Adipocyte (in vitro differentiated cells): ENCODE results near the gene SPATA17.
A peak's percentile ranks its signal among the peaks of the same experiment; 100 is the strongest.

Source experiments
- DNase-seq: peaks from one replicate; pipeline ENCODE4 v3.0.0-alpha.2; 2015; ENCODE audit warnings: low read depth
- H3K27me3 ChIP-seq: replicated peaks from 2 replicates; pipeline ENCODE4 v1.7.0; 2013; ENCODE audit warnings: mild to moderate bottlenecking, low read length, moderate library complexity; ENCODE audit not compliant: control insufficient read depth, insufficient read depth
- H3K36me3 ChIP-seq: 2 replicates; pipeline ENCODE4 v1.7.0; 2013; ENCODE audit warnings: low read length, mild to moderate bottlenecking, moderate library complexity; ENCODE audit not compliant: control insufficient read depth, insufficient read depth, severe bottlenecking
- H3K4me1 ChIP-seq: 2 replicates; pipeline ENCODE4 v1.7.0; 2013; ENCODE audit warnings: mild to moderate bottlenecking, low read length, moderate library complexity; ENCODE audit not compliant: control insufficient read depth, insufficient read depth
- H3K4me3 ChIP-seq: 2 replicates; pipeline ENCODE4 v1.7.0; 2013; ENCODE audit warnings: mild to moderate bottlenecking, low read length, moderate library complexity
- H3K9ac ChIP-seq: 2 replicates; pipeline ENCODE4 v1.7.0; 2013; ENCODE audit warnings: mild to moderate bottlenecking, low read length, moderate library complexity
- H3K9me3 ChIP-seq: 2 replicates; pipeline ENCODE4 v1.7.0; 2013; ENCODE audit warnings: mild to moderate bottlenecking, low read length, moderate library complexity; ENCODE audit not compliant: control insufficient read depth

The SPATA17 gene

GRCh38 chr1:217889401-217889800 lies 258.3 kb downstream of the SPATA17 start:
- no peak overlapping the region for H3K4me3 ChIP-seq
- peak; percentile 2 for DNase-seq
- no peaks in the 10 kb centered on the region for H3K36me3 ChIP-seq
- no peaks in the 10 kb centered on the region for H3K4me1 ChIP-seq
- no peak overlapping the region for H3K9ac ChIP-seq
- H3K9me3 ChIP-seq, result no peaks in the 10 kb centered on the region
- no peaks in the 10 kb centered on the region for H3K27me3 ChIP-seq

GRCh38 chr1:217891966-217892365 lies 260.8 kb downstream of the SPATA17 start:
- H3K36me3 ChIP-seq, result no peaks in the 10 kb centered on the region
- H3K4me1 ChIP-seq, result no peaks in the 10 kb centered on the region
- no peak overlapping the region for H3K9ac ChIP-seq
- no peak overlapping the region for H3K4me3 ChIP-seq
- H3K27me3 ChIP-seq, result no peaks in the 10 kb centered on the region
- H3K9me3 ChIP-seq, result no peaks in the 10 kb centered on the region
- no peak for DNase-seq

- H3K9me3 ChIP-seq, result no peaks in the 10 kb centered on the region
- H3K4me1 ChIP-seq, result no peaks in the 10 kb centered on the region
- no peak overlapping the region for H3K4me3 ChIP-seq
- H3K36me3 ChIP-seq, result no peaks in the 10 kb centered on the region
- DNase-seq, result no peak
- no peak overlapping the region for H3K9ac ChIP-seq
- H3K27me3 ChIP-seq, result no peaks in the 10 kb centered on the region
Observed at GRCh38 chr1:217892750-217893149, 261.6 kb downstream of the SPATA17 start.

GRCh38 chr1:217895841-217896240 lies 264.7 kb downstream of the SPATA17 start:
- H3K4me3 ChIP-seq, result no peak overlapping the region
- H3K4me1 ChIP-seq, result no peaks in the 10 kb centered on the region
- H3K9me3 ChIP-seq, result no peaks in the 10 kb centered on the region
- no peaks in the 10 kb centered on the region for H3K27me3 ChIP-seq
- no peak overlapping the region for H3K9ac ChIP-seq
- no peak for DNase-seq
- no peaks in the 10 kb centered on the region for H3K36me3 ChIP-seq

DNA sequence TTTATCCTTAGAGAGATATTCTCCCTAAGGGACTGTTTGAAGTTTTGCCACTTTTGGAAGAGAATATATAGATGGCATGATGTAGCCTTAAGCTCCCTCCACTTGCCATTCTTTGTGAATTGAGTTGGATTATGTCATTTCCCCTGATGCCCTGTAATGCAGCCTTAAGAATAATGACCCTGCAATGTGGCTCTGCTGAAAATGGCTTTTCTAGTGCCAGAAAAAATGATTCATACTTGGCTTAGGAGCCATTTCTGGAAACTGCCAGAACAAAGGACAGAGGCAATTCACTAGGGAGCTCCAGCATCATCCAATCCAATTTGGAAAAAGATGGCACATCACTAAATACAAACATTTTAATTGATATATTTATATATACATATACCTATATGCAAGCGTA lies 265.3 kb downstream of the SPATA17 start:
- H3K4me1 ChIP-seq, result no peaks in the 10 kb centered on the region
- DNase-seq, result peak; percentile 2
- H3K36me3 ChIP-seq, result no peaks in the 10 kb centered on the region
- no peak overlapping the region for H3K9ac ChIP-seq
- no peaks in the 10 kb centered on the region for H3K9me3 ChIP-seq
- H3K27me3 ChIP-seq, result no peaks in the 10 kb centered on the region
- H3K4me3 ChIP-seq, result no peak overlapping the region

- Histone ChIP-seq H3K36me3 (no peaks in the 10 kb centered on the region), H3K9ac (no peak overlapping the region)
Observed at GRCh38 chr1:217897100-217897499, 266.0 kb downstream of the SPATA17 start.

DNA sequence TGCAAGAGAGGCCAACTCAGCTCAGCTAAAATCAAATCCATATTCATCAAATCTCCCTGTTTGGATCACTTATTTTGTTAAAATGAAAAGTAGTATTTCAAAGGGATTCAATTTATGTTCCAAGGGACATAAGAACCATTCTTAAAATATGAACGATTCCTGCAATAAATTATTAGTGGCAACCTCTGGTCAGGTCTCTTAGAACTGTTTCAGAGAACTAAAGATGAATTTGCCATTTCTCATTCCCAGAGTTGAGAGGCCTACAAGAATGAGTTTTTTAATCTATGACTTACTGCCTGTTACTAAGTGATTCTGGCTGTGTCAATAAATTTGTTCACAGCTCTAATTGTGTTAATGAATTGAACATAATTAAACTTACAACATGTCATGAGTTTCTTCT lies 268.5 kb downstream of the SPATA17 start:
- no peak overlapping the region for H3K9ac ChIP-seq
- no peaks in the 10 kb centered on the region for H3K27me3 ChIP-seq
- no peaks in the 10 kb centered on the region for H3K36me3 ChIP-seq
- DNase-seq, result no peak
- H3K4me1 ChIP-seq, result no peaks in the 10 kb centered on the region
- H3K4me3 ChIP-seq, result no peak overlapping the region
- H3K9me3 ChIP-seq, result no peaks in the 10 kb centered on the region

More at GRCh38 chr1:217897100-217897499, 266.0 kb downstream of the SPATA17 start:
- H3K27me3 ChIP-seq, result no peaks in the 10 kb centered on the region
- H3K4me1 ChIP-seq, result no peaks in the 10 kb centered on the region
- H3K4me3 ChIP-seq, result no peak overlapping the region
- no peaks in the 10 kb centered on the region for H3K9me3 ChIP-seq
- no peak for DNase-seq

DNA sequence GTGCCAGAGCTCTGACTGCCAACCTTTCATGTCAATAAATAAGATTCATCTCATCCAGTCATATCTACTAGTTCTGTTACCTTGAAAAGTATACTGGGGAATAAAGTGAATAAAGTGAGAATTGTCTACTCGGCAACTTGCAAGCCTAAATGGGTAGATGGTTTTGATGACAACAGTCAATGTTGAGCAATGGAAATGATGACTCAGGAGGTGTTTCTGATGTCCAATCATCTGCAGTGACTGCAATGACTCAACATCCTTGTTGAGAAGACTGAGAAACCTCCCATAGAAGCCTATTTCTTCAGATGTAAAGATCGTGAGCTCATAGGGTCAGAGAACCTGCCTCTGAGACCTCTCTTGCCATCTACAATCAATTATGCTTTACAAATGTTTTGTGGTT lies 276.4 kb downstream of the SPATA17 start:
- H3K9ac ChIP-seq, result no peak overlapping the region
- H3K36me3 ChIP-seq, result no peaks in the 10 kb centered on the region
- peaks cover 2% of the 10 kb centered on the region for H3K9me3 ChIP-seq
- no peak overlapping the region for H3K4me3 ChIP-seq
- no peaks in the 10 kb centered on the region for H3K27me3 ChIP-seq
- peaks cover 5% of the 10 kb centered on the region for H3K4me1 ChIP-seq
- peak; percentile 22 for DNase-seq

DNA sequence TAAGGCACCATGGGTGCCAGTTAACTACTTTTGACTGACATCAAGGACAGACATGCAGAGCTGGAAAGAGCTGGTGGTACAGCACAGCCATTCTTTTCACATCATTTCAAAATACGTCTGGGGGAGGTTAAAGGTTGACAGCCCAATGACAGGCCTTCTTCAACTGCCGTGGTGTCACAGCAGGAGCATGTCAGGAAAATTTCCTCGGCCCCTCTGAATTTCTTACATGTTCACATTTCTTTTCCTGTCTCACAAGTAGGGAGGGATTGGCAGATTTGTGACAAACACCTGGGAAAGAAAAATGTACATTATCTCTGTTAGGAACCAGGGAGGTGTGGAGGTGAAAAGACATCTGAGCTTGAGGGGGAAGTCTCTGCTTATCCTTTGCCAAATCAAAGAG lies 279.1 kb downstream of the SPATA17 start:
- Histone ChIP-seq H3K36me3 (no peaks in the 10 kb centered on the region), H3K27me3 (no peaks in the 10 kb centered on the region), H3K4me3 (no peak overlapping the region), H3K9me3 (peaks cover 2% of the 10 kb centered on the region), H3K9ac (no peak overlapping the region), H3K4me1 (peaks cover 5% of the 10 kb centered on the region)
- no peak for DNase-seq

- no peak for DNase-seq
- H3K36me3 ChIP-seq, result no peaks in the 10 kb centered on the region
- peaks cover 2% of the 10 kb centered on the region for H3K9me3 ChIP-seq
- peaks cover 5% of the 10 kb centered on the region for H3K4me1 ChIP-seq
- no peak overlapping the region for H3K4me3 ChIP-seq
- H3K9ac ChIP-seq, result no peak overlapping the region
- H3K27me3 ChIP-seq, result no peaks in the 10 kb centered on the region
Observed at GRCh38 chr1:217910791-217911320, 279.7 kb downstream of the SPATA17 start.

DNA sequence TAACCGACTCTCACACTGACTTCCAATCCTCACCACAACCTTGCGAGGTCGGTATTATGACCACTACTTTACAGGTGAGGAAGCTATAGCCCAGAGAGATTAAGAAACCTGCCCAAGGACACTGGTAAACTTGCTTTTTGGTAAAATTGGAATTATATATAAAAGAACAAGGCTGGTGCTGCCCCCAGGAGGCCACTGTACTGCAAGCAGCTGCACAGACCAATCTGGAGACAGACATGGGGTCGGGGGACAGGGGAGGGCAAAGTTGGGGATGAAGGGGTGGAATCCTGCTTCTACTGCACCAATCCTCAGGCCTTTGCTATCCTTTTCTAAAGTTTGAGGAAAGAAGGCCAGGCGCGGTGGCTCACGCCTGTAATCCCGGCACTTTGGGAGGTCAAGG lies 280.8 kb downstream of the SPATA17 start:
- peaks cover 2% of the 10 kb centered on the region for H3K9me3 ChIP-seq
- H3K36me3 ChIP-seq, result no peaks in the 10 kb centered on the region
- H3K27me3 ChIP-seq, result no peaks in the 10 kb centered on the region
- H3K9ac ChIP-seq, result no peak overlapping the region
- DNase-seq, result peak; percentile 19
- no peak overlapping the region for H3K4me3 ChIP-seq
- peaks cover 5% of the 10 kb centered on the region for H3K4me1 ChIP-seq

GRCh38 chr1:217917281-217917887 lies 286.2 kb downstream of the SPATA17 start:
- H3K36me3 ChIP-seq, result no peaks in the 10 kb centered on the region
- no peak for DNase-seq
- H3K27me3 ChIP-seq, result peaks cover 11% of the 10 kb centered on the region
- H3K4me1 ChIP-seq, result peaks cover 4% of the 10 kb centered on the region
- H3K9me3 ChIP-seq, result no peaks in the 10 kb centered on the region
- no peak overlapping the region for H3K9ac ChIP-seq
- no peak overlapping the region for H3K4me3 ChIP-seq
